Esophagus muscularis mucosa (tissue), 4 donors: ENCODE data around the gene RPL27A. TPM values are rescaled to one million over a fixed set of nuclear protein-coding genes. Genes with fewer than 3 reads are reported as not detected.

ENCODE experiments used
- DNase-seq: peaks from one replicate; pipeline ENCODE4 v3.0.0-alpha.2; 2017; ENCODE audit errors: extremely low spot score
- H3K27ac ChIP-seq, 4 donors: fragments of 200-600 bp; sonication (generic); replicated peaks in 1 of 4; 1 replicate in 3 of 4; 2 replicates in 1 of 4; pipeline ENCODE4 v1.5.1; 2016 to 2019; ENCODE audit warnings: mild to moderate bottlenecking in 1 of 4
- H3K27me3 ChIP-seq, 4 donors: fragments of 200-600 bp; sonication (generic); one replicate each; pipeline versions ENCODE4 v1.5.1 to v1.6.0; 2016 to 2019
- H3K36me3 ChIP-seq, 4 donors: fragments of 200-600 bp; sonication (generic); one replicate each; pipeline ENCODE4 v1.5.1; 2016 to 2019
- H3K4me1 ChIP-seq, 4 donors: fragments of 200-600 bp; sonication (generic); one replicate each; pipeline ENCODE4 v1.5.1; 2016 to 2019
- H3K4me3 ChIP-seq, 4 donors: fragments of 200-600 bp; sonication (generic); 1 replicate in 2 of 4; 2 replicates in 2 of 4; pipeline ENCODE4 v1.5.1; 2016 to 2019; ENCODE audit warnings: mild to moderate bottlenecking in 4 of 4, moderate library complexity in 1 of 4
- H3K9me3 ChIP-seq, 4 donors: fragments of 200-600 bp; sonication (generic); 1 replicate in 3 of 4; 2 replicates in 1 of 4; pipeline ENCODE4 v1.5.1; 2016 to 2019
- EP300 ChIP-seq: sonication (generic); formaldehyde crosslinking; IDR thresholded peaks from one replicate; pipeline ENCODE4 v1.6.1; 2017; ENCODE audit warnings: antibody characterized with exemption
- POLR2A ChIP-seq: fragments of 450-650 bp; IDR thresholded peaks from one replicate; pipeline ENCODE4 v1.6.1; 2017; ENCODE audit warnings: antibody characterized with exemption, moderate library complexity, mild to moderate bottlenecking, low read depth
- POLR2AphosphoS5 ChIP-seq, 2 donors: sonication (generic); formaldehyde crosslinking; IDR thresholded peaks; one replicate each; pipeline ENCODE4 v1.6.1; 2017; ENCODE audit warnings: antibody characterized with exemption in 2 of 2
- WGBS: methylation state at CpG from one replicate; pipeline ENCODE4 v1.1.5; 2018; 5-methylcytosine and 5-hydroxymethylcytosine counted together
- intact Hi-C: fragments of 100-400 bp; cut with DNase I; formaldehyde crosslinking; loops from one replicate; pipeline ENCODE4 v1.15.1; 2023
- total RNA-seq, 4 donors: library from RNA; depleted of rRNA; stranded (reverse); fragments of >200 nt; gene quantifications; one replicate each; pipeline versions ENCODE4 v1.1.0 to v1.2.1, GENCODE V29; 2016
- TF ChIP-seq, protein P1 (sequence below), 3 experiments: fragments of 200-600 bp in 2 of 3; fragments of 450-650 bp in 1 of 3; sonication (generic) in 2 of 3; IDR thresholded peaks; one replicate each; pipeline ENCODE4 v1.5.1; 2017 to 2019; ENCODE audit warnings: antibody characterized with exemption in 3 of 3, mild to moderate bottlenecking in 2 of 3, moderate library complexity in 1 of 3

RPL27A gene
- total RNA-seq, 4 donors from 2014 or later = 665 to 1,629 (median 791) TPM

GRCh38 chr11:8706673-8707432, 24.3 kb downstream of the RPL27A start:
- Histone ChIP-seq H3K27me3 (no peaks in the 10 kb centered on the region), H3K27ac (peak overlapping the region; percentile 90 to 97 (median 93)), H3K4me3 (peak overlapping the region; percentile 7 to 35 (median 16)), H3K36me3 (peaks cover 16 to 66% (median 56%) of the 10 kb centered on the region in 4 donors), H3K4me1 (peaks cover 42 to 94% (median 79%) of the 10 kb centered on the region in 4 donors), H3K9me3 (no peaks in the 10 kb centered on the region)
- DNase-seq = no peak
- WGBS = 83% methylated on average over 9 of the region's 14 CpGs
- no peak for TF ChIP-seq POLR2A
- TF ChIP-seq POLR2AphosphoS5 (IDR thresholded peaks at IDR 0.05) = no peak
- TF ChIP-seq, protein P1, sequence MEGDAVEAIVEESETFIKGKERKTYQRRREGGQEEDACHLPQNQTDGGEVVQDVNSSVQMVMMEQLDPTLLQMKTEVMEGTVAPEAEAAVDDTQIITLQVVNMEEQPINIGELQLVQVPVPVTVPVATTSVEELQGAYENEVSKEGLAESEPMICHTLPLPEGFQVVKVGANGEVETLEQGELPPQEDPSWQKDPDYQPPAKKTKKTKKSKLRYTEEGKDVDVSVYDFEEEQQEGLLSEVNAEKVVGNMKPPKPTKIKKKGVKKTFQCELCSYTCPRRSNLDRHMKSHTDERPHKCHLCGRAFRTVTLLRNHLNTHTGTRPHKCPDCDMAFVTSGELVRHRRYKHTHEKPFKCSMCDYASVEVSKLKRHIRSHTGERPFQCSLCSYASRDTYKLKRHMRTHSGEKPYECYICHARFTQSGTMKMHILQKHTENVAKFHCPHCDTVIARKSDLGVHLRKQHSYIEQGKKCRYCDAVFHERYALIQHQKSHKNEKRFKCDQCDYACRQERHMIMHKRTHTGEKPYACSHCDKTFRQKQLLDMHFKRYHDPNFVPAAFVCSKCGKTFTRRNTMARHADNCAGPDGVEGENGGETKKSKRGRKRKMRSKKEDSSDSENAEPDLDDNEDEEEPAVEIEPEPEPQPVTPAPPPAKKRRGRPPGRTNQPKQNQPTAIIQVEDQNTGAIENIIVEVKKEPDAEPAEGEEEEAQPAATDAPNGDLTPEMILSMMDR (IDR thresholded peaks at IDR 0.05) = no peak
- no peak for TF ChIP-seq EP300
- intact Hi-C loops = loop anchor here (5.0 kb wide), 2 partner anchors 65 to 100 kb away; no protein-coding TSS in a partner anchor

DNA sequence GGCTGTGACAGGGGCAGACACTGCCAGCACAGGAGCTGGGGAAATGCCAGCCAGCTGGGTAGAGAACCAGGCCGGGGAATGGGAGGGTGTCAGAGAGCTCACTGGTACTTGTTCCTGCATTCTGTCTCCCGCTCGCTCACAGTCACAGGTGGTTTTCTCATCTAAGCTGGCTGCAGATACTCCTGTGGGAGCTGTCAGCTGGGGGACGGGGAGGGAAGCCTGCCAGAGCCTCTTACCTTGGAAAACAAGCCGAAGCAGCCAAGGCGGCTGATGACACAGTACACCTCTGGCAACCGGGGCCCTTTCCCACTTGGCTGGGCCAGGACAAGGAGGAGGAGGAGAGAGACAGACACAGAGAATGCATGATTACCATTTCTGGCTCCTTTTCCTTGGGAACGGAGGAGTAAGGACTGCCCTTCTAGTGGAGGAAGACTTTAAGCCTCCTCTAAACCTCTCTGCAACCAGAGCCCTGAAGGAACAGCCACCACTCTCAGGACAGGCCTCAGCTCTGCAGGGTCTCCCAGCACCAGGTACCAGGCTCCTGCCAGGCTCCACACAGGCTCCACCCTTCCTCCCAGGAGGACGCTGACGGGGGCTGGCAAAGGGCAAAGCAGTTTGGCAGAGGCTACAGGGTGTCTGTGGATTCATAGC, 25.1 kb downstream of the RPL27A start:
- no peak for TF ChIP-seq POLR2A
- TF ChIP-seq POLR2AphosphoS5 (IDR thresholded peaks at IDR 0.05) = peak; percentile 84 to 88
- TF ChIP-seq, protein P1 (IDR thresholded peaks at IDR 0.05) = no peak
- intact Hi-C loops = loop anchor here (5.0 kb wide), 2 partner anchors 65 to 100 kb away; no protein-coding TSS in a partner anchor
- Histone ChIP-seq H3K4me1 (peaks cover 42 to 96% (median 84%) of the 10 kb centered on the region in 4 donors), H3K27me3 (no peaks in the 10 kb centered on the region), H3K27ac (peak overlapping the region; percentile 90 to 97 (median 93)), H3K36me3 (peaks cover 12 to 66% (median 56%) of the 10 kb centered on the region in 4 donors), H3K4me3 (peak overlapping the region; percentile 17 to 35 (median 25)), H3K9me3 (no peaks in the 10 kb centered on the region)
- DNase-seq = peak; percentile 96
- whole genome bisulfite sequencing = 41% methylated on average over 6 of the region's 10 CpGs

GRCh38 chr11:8709002-8709672, 26.5 kb downstream of the RPL27A start:
- peak overlapping the region in 3 of 4 donors; percentile 5 to 35 (median 30) for H3K4me3 ChIP-seq
- intact Hi-C loops = loop anchor here (5.0 kb wide), 2 partner anchors 63 to 98 kb away; no protein-coding TSS in a partner anchor

DNA sequence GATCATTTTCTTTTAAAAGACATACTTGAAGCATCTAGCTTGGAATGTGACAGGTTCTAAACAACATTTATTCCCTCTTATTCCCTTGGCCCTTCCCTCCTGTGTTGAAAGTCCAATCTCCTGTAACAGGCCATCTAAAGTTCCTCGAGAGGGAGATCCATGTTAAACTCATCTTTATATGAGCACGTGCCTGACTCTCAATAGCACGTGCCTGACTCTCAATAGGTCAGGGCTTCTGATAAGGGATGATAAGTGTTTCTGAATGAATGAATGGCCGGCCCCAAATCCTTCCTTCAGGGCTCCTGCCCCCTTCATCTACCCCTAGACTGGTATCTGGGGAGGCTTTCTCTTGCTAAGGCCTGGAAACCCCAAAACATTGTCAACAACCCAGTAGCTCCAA, 27.2 kb downstream of the RPL27A start:
- Histone ChIP-seq H3K27ac (peak overlapping the region; percentile 90 to 97 (median 93)), H3K36me3 (peaks cover 5 to 65% (median 52%) of the 10 kb centered on the region in 4 donors), H3K9me3 (no peaks in the 10 kb centered on the region), H3K4me1 (peaks cover 52 to 97% (median 92%) of the 10 kb centered on the region in 4 donors), H3K4me3 (no peak overlapping the region), H3K27me3 (no peaks in the 10 kb centered on the region)
- WGBS = 75% methylated on average over 4 of the region's 4 CpGs
- intact Hi-C loops = loop anchor here (5.0 kb wide), 2 partner anchors 63 to 98 kb away; no protein-coding TSS in a partner anchor
- no peak for DNase-seq
- TF ChIP-seq POLR2AphosphoS5 (IDR thresholded peaks at IDR 0.05) (no peak), EP300 (no peak), POLR2A (no peak)
- TF ChIP-seq, protein P1 (IDR thresholded peaks at IDR 0.05) = no peak

More at GRCh38 chr11:8709002-8709672, 26.5 kb downstream of the RPL27A start:
- Histone ChIP-seq H3K27me3 (no peaks in the 10 kb centered on the region), H3K4me1 (peaks cover 46 to 97% (median 92%) of the 10 kb centered on the region in 4 donors), H3K9me3 (no peaks in the 10 kb centered on the region), H3K36me3 (peaks cover 1 to 65% (median 50%) of the 10 kb centered on the region in 4 donors), H3K27ac (peak overlapping the region; percentile 90 to 97 (median 93))
- TF ChIP-seq, protein P1 (IDR thresholded peaks at IDR 0.05) = no peak
- peak; percentile 92 to 99 for TF ChIP-seq POLR2AphosphoS5 (IDR thresholded peaks at IDR 0.05)
- TF ChIP-seq EP300 = peak; percentile 76
- 17% methylated on average over 12 of the region's 12 CpGs for WGBS
- DNase-seq = peak; percentile 97
